ENCODE measurements around the gene SERHL2.
A peak's percentile ranks its signal among the peaks of the same experiment; 100 is the strongest.
"Not testable (repeated sequence)": the region's sequence is repeated elsewhere in the genome, so short reads cannot be mapped to it uniquely, and the experiment has no call there.

Gene SERHL2

DNA sequence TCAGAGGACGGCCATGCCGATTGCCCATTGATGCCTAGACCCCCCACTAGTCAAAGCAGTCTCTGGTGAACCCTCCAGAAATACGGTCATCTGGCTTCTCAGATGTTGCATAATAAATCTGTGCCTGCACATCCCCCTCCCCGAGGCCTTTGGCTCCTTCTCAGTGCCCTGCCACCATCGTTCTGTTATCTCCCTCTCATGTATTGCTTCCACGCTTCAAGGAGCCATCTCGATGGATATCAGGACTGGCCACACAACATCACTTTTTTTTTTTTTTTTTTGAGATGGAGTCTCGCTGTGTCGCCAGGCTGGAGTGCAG lies 32.6 kb upstream of the SERHL2 start:
- H3K9me3 Mint-ChIP-seq, result no peaks in the 10 kb centered on the region
- intact Hi-C loops (cut with micrococcal nuclease), result no loop called here
- no peak overlapping the region for H3K27ac Mint-ChIP-seq
- H3K27me3 Mint-ChIP-seq, result no peaks in the 10 kb centered on the region
- no peak overlapping the region for H3K4me3 Mint-ChIP-seq
- H3K36me3 Mint-ChIP-seq (ENCODE audit: low read depth), result peaks cover 25% of the 10 kb centered on the region
- peaks cover 11% of the 10 kb centered on the region for H3K4me1 Mint-ChIP-seq (ENCODE audit: low read depth)

DNA sequence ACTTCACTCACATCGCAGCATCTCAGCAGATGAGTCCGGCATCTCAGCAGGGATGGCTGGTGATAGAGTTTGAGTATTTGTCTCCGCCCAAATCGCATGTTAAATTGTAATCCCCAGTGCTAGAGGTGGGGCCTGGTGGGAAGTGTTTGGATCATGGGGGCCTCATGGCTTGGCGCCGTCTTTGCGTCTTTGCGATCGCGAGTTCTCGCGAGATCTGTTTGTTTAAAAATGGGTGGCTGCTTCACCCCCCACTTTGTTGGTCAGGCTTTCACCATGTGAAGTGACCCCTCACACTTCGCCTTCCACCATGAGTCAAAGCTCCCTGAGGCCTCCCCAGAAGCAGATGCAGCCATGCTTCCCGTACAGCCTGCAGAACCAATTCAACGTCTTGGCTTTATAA lies 31.2 kb upstream of the SERHL2 start:
- Mint-ChIP-seq H3K4me1 (ENCODE audit: low read depth) (peaks cover 11% of the 10 kb centered on the region), H3K27me3 (peaks cover 3% of the 10 kb centered on the region), H3K9me3 (no peaks in the 10 kb centered on the region), H3K36me3 (ENCODE audit: low read depth) (peaks cover 13% of the 10 kb centered on the region), H3K4me3 (no peak overlapping the region), H3K27ac (no peak overlapping the region)
- intact Hi-C loops (cut with micrococcal nuclease), result no loop called here

DNA sequence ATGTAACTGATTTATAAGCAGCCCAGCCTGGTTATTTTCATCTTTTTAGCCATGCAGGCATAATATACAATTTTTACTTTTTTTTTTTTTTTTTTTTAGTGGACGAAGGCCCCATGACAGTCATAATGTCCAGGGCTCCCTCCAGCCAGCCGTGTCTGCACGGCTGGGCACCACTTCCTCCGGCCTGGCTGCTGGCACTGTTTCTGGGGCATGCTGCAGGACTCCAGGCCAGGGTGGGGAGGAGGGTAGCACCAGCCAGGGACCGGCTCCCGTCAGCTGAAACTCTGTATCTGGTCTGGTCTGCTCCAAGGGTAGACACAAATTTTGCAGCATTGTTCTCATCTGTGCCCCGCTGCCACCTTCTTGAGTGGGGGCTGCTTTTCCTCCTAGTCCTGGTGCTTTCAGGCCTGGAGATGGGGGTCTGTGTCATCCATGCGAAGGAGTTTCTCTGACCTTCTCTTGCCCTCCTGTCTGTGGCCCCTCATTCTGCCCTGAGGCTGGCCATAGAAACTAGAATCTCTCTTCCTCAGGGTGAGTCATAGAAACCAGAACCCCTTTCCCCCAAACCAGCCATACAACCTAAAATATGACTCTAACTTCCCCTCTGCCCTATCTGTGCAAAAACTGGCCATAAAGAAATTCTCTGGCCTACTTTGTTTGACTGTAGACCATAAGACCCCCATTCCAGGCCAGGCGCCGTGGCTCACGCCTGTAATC lies 25.0 kb upstream of the SERHL2 start:
- Mint-ChIP-seq H3K4me1 (ENCODE audit: low read depth) (peaks cover 13% of the 10 kb centered on the region), H3K27ac (no peak overlapping the region), H3K27me3 (peaks cover 6% of the 10 kb centered on the region), H3K36me3 (ENCODE audit: low read depth) (no peaks in the 10 kb centered on the region), H3K4me3 (no peak overlapping the region), H3K9me3 (no peaks in the 10 kb centered on the region)
- intact Hi-C loops (cut with micrococcal nuclease), result no loop called here

DNA sequence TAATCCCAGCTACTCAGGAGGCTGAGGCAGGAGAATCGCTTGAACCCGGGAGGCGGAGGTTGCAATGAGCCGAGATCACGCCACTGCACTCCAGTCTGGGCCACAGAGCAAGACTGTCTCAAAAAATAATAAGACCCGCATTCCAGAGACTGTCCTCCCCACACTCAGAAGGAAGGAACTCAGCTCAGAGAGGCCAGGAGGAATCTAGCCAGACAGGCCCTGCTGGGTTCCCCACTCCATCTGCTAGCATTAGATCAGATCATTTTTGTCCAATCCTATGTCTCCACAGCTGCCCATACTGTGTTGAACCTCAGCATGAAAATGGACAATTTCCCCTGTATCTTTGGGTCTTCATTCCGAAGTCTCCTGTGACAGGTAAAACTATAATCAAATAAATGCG lies 24.3 kb upstream of the SERHL2 start:
- peaks cover 13% of the 10 kb centered on the region for H3K4me1 Mint-ChIP-seq (ENCODE audit: low read depth)
- H3K9me3 Mint-ChIP-seq; H3K36me3 Mint-ChIP-seq (ENCODE audit: low read depth); H3K27ac Mint-ChIP-seq; H3K4me3 Mint-ChIP-seq; intact Hi-C loops (cut with micrococcal nuclease); H3K27me3 Mint-ChIP-seq: not testable (repeated sequence)

DNA sequence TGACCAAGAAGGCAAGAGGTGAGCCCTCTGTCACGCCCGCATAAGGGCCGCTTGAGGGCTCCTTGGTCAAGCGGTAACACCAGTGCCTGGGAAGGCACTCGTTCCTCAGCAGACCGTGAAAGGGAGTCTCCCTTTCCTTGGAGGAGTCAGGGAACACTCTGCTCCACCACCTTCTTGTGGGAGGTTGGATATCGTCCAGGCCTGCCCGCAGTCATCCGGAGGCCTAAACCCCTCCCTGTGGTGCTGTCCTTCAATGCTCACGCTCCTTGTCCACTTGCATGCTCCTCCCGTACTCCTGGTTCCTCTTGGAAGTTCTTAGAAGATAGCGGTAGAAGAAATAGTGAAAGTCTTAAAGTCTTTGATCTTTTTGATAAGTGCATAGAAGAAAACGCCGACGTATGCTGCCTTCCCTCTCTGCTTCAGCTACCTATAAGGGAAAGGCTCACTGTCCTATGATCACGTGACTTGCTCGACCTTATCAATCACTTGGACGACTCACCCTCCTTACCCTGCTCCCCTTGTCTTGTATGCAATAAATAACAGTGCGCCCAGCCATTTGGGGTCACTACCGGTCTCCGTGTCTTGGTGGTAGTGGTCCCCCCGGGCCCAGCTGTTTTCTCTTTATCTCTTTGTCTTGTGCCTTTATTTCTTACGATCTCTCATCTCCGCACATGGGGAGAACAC lies 22.2 kb upstream of the SERHL2 start:
- H3K27me3 Mint-ChIP-seq; H3K36me3 Mint-ChIP-seq (ENCODE audit: low read depth); intact Hi-C loops (cut with micrococcal nuclease); H3K27ac Mint-ChIP-seq; H3K9me3 Mint-ChIP-seq; H3K4me3 Mint-ChIP-seq: not testable (repeated sequence)
- peaks cover 13% of the 10 kb centered on the region for H3K4me1 Mint-ChIP-seq (ENCODE audit: low read depth)

DNA sequence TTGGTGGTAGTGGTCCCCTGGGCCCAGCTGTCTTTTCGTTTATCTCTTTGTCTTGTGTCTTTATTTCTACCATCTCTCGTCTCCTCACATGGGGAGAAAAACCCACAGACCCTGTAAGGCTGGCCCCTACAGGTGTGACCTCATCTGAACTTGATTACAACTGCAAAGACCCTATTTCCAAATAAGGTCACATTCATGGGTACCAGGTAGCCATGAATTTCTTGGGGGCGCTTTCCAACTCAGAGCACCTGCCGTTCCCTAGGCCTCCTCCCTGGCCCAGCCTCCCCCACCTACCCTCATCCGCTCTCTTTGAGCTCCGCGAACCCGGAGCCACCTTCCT lies 20.1 kb upstream of the SERHL2 start:
- peaks cover 2% of the 10 kb centered on the region for H3K27me3 Mint-ChIP-seq
- no peaks in the 10 kb centered on the region for H3K9me3 Mint-ChIP-seq
- peaks cover 18% of the 10 kb centered on the region for H3K4me1 Mint-ChIP-seq (ENCODE audit: low read depth)
- H3K27ac Mint-ChIP-seq, result no peak overlapping the region
- H3K36me3 Mint-ChIP-seq (ENCODE audit: low read depth), result no peaks in the 10 kb centered on the region
- peak overlapping the region; percentile 15 for H3K4me3 Mint-ChIP-seq
- intact Hi-C loops (cut with micrococcal nuclease), result no loop called here

DNA sequence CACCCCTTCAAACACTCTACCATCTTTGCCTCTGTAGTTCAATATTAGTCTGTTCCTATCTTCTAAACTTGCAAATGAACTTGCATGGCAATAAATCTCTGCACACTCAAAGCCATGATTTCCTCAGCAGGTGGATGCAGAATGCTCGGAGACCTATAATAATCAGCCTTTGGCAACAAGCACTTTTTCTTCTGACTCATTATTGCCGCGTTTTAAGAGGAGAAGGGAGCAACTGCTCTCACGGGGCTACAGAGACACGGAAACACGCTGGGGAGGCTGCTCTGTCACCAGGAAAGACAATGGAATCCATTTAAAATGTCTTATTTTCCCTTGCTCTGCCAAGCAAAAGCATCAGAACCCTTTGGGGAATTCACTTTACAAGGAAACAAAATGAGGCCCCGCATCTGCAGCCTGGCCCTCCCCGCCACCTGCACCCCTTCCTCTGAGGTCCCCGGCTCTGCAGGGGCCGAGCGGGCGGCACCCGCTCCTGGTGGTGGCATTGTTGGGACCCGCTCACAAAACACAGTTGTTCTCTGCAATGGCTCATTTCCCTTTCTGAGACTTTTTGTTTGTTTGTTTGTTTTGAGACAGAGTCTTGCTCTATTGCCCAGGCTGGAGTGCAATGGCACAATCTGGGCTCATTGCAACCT lies 18.5 kb upstream of the SERHL2 start:
- H3K27me3 Mint-ChIP-seq; intact Hi-C loops (cut with micrococcal nuclease); H3K4me3 Mint-ChIP-seq; H3K27ac Mint-ChIP-seq; H3K36me3 Mint-ChIP-seq (ENCODE audit: low read depth); H3K9me3 Mint-ChIP-seq: not testable (repeated sequence)
- H3K4me1 Mint-ChIP-seq (ENCODE audit: low read depth), result peaks cover 14% of the 10 kb centered on the region

DNA sequence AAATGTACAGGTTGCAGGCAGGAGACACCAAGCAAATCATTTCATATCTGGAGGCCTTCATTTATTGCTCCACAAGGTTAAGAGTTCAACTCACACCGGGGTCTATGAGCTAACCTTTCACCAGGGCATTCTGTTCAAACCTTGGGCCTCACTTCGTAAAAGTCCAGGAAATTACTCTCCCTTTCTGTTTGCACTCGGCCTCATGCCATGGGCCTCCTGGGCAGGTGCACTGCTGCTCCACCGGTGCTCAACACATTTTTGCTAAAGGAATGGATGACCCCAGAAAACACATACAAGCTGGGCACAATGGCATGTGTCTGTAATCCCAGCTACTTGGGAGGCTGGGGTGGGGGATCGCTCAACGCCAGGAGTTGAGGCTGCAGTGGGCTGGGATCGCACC lies 17.6 kb upstream of the SERHL2 start:
- H3K27ac Mint-ChIP-seq, result peak overlapping the region; percentile 78
- intact Hi-C loops (cut with micrococcal nuclease), result no loop called here

DNA sequence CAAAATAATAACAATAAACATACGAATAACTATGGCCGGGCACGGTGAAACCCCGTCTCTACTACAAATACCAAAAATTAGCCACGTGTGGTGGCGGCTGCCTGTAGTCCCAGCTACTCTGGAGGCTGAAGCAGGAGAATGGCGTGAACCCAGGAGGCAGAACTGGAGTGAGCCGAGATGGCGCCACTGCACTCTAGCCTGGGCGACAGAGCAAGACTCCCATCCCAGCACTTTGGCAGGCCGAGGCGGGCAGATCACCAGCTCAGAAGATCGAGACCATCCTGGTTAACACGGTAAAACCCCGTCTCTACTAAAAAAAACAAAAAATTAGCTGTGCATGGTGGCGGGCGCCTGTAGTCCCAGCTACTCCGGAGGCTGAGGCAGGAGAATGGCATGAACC lies 17.1 kb upstream of the SERHL2 start:
- not testable (repeated sequence) for H3K4me3 Mint-ChIP-seq
- Mint-ChIP-seq H3K27ac (peak overlapping the region; percentile 78), H3K4me1 (ENCODE audit: low read depth) (peaks cover 12% of the 10 kb centered on the region)

More for the DNA sequence above, 17.6 kb upstream of the SERHL2 start:
- Mint-ChIP-seq H3K36me3 (ENCODE audit: low read depth) (no peaks in the 10 kb centered on the region), H3K9me3 (no peaks in the 10 kb centered on the region), H3K27me3 (peaks cover 2% of the 10 kb centered on the region), H3K4me1 (ENCODE audit: low read depth) (peaks cover 12% of the 10 kb centered on the region), H3K4me3 (no peak overlapping the region)

DNA sequence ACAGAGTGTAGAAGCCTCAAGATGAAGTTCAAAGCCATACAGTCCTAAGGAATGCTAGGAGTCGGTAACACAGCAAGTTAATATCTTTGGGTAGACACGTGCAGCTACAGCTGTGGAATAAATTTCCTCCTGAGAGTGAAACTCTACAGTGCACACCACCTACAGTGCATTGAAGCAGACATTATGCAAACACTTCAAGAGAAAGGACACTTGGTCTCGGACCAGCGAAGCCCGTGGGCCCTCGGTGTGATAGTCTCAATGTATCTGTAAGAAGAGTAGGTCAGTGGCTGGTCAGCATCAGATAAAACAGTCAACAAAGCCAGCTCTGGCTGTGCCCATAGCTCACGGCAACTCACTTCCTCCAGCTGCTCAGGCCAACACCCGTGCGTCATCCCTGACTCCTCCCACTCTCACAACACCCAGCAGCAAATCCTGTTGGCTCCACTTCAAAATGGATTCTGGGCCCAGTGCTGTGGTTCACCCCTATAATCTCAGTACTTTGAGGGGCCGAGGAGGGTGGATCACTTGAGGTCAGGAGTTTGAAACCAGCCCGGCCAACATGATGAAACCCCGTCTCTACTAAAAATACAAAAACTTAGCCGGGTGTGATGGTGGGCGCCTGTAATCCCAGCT lies 16.4 kb upstream of the SERHL2 start:
- intact Hi-C loops (cut with micrococcal nuclease); H3K36me3 Mint-ChIP-seq (ENCODE audit: low read depth); H3K4me3 Mint-ChIP-seq; H3K9me3 Mint-ChIP-seq; H3K27me3 Mint-ChIP-seq: not testable (repeated sequence)
- H3K4me1 Mint-ChIP-seq (ENCODE audit: low read depth), result peaks cover 12% of the 10 kb centered on the region
- H3K27ac Mint-ChIP-seq, result peak overlapping the region; percentile 78

More for the DNA sequence above, 17.1 kb upstream of the SERHL2 start:
- intact Hi-C loops (cut with micrococcal nuclease); H3K36me3 Mint-ChIP-seq (ENCODE audit: low read depth); H3K9me3 Mint-ChIP-seq; H3K27me3 Mint-ChIP-seq: not testable (repeated sequence)

DNA sequence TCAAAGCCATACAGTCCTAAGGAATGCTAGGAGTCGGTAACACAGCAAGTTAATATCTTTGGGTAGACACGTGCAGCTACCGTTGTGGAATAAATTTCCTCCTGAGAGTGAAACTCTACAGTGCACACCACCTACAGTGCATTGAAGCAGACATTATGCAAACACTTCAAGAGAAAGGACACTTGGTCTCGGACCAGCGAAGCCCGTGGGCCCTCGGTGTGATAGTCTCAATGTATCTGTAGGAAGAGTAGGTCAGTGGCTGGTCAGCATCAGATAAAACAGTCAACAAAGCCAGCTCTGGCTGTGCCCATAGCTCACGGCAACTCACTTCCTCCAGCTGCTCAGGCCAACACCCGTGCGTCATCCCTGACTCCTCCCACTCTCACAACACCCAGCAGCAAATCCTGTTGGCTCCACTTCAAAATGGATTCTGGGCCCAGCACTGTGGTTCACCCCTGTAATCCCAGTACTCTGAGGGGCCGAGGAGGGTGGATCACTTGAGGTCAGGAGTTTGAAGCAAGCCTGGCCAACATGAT lies 14.5 kb upstream of the SERHL2 start:
- H3K9me3 Mint-ChIP-seq; intact Hi-C loops (cut with micrococcal nuclease); H3K4me1 Mint-ChIP-seq (ENCODE audit: low read depth); H3K36me3 Mint-ChIP-seq (ENCODE audit: low read depth); H3K27ac Mint-ChIP-seq; H3K27me3 Mint-ChIP-seq; H3K4me3 Mint-ChIP-seq: not testable (repeated sequence)

DNA sequence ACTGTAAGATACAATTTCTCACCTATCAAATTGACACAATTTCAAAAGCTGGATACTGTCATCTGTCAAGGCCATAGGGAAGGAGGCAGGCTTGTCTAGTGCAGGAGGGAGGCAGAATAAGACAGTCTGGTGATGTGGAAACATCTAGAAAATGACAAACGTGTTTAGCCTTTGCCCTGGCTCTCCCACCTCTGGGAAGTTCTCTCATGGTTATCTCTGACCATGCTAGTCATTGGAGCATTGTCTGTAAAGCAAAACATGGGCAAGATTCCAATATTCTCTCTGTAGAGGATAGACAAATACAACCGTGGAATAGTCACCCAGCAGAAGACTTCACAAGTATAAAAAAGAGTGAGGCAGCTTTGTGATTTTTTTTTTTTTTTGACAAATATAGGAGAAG lies 9.1 kb upstream of the SERHL2 start:
- peaks cover 20% of the 10 kb centered on the region for H3K27me3 Mint-ChIP-seq
- no peak overlapping the region for H3K27ac Mint-ChIP-seq
- no peaks in the 10 kb centered on the region for H3K36me3 Mint-ChIP-seq (ENCODE audit: low read depth)
- H3K4me1 Mint-ChIP-seq (ENCODE audit: low read depth), result no peaks in the 10 kb centered on the region
- no peaks in the 10 kb centered on the region for H3K9me3 Mint-ChIP-seq
- no peak overlapping the region for H3K4me3 Mint-ChIP-seq
- intact Hi-C loops (cut with micrococcal nuclease), result no loop called here

DNA sequence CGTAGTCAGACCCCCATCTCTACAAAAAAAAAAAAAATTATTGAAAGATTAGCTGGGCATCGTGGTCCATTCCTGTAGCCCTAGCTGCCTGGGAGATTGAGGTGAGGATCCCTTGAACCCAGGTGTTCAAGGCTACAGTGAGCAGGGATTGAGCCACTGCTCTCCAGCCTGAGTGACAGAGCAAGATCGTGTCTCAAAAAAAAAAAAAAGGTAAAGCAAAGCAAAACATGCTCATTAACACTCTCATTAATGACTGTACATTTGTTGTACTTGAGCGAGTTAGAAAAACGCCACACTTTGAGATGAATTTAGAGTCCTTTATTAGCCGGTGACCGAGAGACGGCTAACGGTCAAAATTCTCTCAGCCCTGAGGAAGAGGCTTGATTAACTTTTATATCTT lies 6.2 kb upstream of the SERHL2 start:
- H3K27me3 Mint-ChIP-seq, result peaks cover 35% of the 10 kb centered on the region
- H3K9me3 Mint-ChIP-seq, result no peaks in the 10 kb centered on the region
- H3K27ac Mint-ChIP-seq, result no peak overlapping the region
- intact Hi-C loops (cut with micrococcal nuclease), result no loop called here
- no peak overlapping the region for H3K4me3 Mint-ChIP-seq
- H3K4me1 Mint-ChIP-seq (ENCODE audit: low read depth), result no peaks in the 10 kb centered on the region
- H3K36me3 Mint-ChIP-seq (ENCODE audit: low read depth), result no peaks in the 10 kb centered on the region

DNA sequence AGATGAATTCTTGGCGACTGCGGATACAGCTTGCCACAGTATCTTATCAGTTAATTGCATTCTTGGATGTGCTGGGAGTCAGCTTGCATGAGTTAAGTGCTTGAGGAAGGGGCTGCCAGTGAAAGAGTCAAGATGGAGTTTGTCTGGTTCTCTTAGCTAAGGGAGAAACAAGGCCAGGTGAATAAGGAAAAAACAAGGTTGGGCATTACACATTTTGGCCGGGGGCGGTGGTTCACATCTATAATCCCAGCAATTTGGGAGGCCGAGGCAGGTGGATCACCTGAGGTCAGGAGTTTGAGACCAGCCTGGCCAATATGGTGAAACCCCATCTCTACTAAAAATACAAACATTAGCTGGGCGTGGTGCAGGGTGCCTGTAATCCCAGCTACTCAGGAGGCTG lies 5.6 kb upstream of the SERHL2 start:
- intact Hi-C loops (cut with micrococcal nuclease); H3K9me3 Mint-ChIP-seq; H3K4me3 Mint-ChIP-seq; H3K4me1 Mint-ChIP-seq (ENCODE audit: low read depth); H3K27ac Mint-ChIP-seq; H3K36me3 Mint-ChIP-seq (ENCODE audit: low read depth): not testable (repeated sequence)
- peaks cover 38% of the 10 kb centered on the region for H3K27me3 Mint-ChIP-seq

All from dendritic cell treated with granulocyte-macrophage colony-stimulating factor and Interleukin-4, amounts not matched to agents 40 ng/mL and 50 ng/mL, for 4 days (primary cell).